22Rv1 (cell line): Measurements from ENCODE around the gene PCNX1.
"Not testable (repeated sequence)": the region's sequence is repeated elsewhere in the genome, so short reads cannot be mapped to it uniquely, and the experiment has no call there.

ENCODE experiments used
- ZFX ChIP-seq: fragments of 450-650 bp; IDR thresholded peaks from 2 replicates; pipeline ENCODE4 v1.6.1; 2017; ENCODE audit warnings: antibody characterized with exemption, borderline replicate concordance
- TF ChIP-seq, protein P1 (sequence below): fragments of 450-650 bp; IDR thresholded peaks from 2 replicates; pipeline ENCODE4 v1.5.1; 2017; ENCODE audit warnings: mild to moderate bottlenecking

DNA sequence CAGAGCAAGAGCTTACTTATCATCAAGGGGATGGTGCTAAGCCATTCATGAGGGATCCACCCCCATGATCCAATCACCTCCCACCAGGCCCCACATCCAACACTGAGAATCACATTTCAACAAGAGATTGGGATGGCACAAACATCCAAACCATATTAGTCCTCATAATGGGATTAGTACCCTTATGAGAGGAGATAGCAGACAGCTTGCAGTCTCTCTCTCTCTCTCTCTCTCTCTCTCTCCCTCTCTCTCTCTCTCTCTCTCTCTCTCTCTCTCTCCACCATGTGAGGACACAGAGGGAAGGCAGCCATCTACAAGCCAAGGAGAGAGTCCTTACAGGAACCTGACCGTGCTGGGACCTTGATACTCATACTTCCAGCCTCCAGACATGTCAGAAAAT is 26.4 kb upstream of the PCNX1 start:
- TF ChIP-seq, protein P1, sequence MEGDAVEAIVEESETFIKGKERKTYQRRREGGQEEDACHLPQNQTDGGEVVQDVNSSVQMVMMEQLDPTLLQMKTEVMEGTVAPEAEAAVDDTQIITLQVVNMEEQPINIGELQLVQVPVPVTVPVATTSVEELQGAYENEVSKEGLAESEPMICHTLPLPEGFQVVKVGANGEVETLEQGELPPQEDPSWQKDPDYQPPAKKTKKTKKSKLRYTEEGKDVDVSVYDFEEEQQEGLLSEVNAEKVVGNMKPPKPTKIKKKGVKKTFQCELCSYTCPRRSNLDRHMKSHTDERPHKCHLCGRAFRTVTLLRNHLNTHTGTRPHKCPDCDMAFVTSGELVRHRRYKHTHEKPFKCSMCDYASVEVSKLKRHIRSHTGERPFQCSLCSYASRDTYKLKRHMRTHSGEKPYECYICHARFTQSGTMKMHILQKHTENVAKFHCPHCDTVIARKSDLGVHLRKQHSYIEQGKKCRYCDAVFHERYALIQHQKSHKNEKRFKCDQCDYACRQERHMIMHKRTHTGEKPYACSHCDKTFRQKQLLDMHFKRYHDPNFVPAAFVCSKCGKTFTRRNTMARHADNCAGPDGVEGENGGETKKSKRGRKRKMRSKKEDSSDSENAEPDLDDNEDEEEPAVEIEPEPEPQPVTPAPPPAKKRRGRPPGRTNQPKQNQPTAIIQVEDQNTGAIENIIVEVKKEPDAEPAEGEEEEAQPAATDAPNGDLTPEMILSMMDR = not testable (repeated sequence)
- not testable (repeated sequence) for TF ChIP-seq ZFX
